Measurements from ENCODE around the gene FBXO28.

Gene FBXO28

GRCh38 chr1:224087286-224087794 lies 26.6 kb upstream of the FBXO28 start:
- TF ChIP-seq CTCF (IDR thresholded peaks at IDR 0.05) = no peak

GRCh38 chr1:224089583-224089982 lies 24.3 kb upstream of the FBXO28 start:
- TF ChIP-seq CTCF (IDR thresholded peaks at IDR 0.05) = no peak

GRCh38 chr1:224090116-224090515 lies 23.8 kb upstream of the FBXO28 start:
- no peak for TF ChIP-seq CTCF (IDR thresholded peaks at IDR 0.05)

GRCh38 chr1:224092111-224092510 lies 21.8 kb upstream of the FBXO28 start:
- TF ChIP-seq CTCF (IDR thresholded peaks at IDR 0.05) = no peak

GRCh38 chr1:224092601-224093000 lies 21.3 kb upstream of the FBXO28 start:
- TF ChIP-seq CTCF (IDR thresholded peaks at IDR 0.05) = no peak

GRCh38 chr1:224095339-224095738 lies 18.6 kb upstream of the FBXO28 start:
- no peak for TF ChIP-seq CTCF (IDR thresholded peaks at IDR 0.05)

GRCh38 chr1:224095867-224096266 lies 18.0 kb upstream of the FBXO28 start:
- TF ChIP-seq CTCF (IDR thresholded peaks at IDR 0.05) = no peak

- TF ChIP-seq CTCF (IDR thresholded peaks at IDR 0.05) = no peak
Observed at GRCh38 chr1:224096773-224097172, 17.1 kb upstream of the FBXO28 start.

Data from LNCAP (cell line).